GM23338 (cell line): ENCODE measurements around the gene TCF7L1. TPM values are rescaled to one million over a fixed set of nuclear protein-coding genes. Genes with fewer than 3 reads are reported as not detected.

Experiments
- ATAC-seq: fragments of 200-7000 bp; cut with Tn5 transposase; 3 replicates; pipeline ENCODE4 v1.9.1; 2020
- DNase-seq: peaks from one replicate; pipeline ENCODE4 v3.0.0-alpha.2; 2015; ENCODE audit warnings: low spot score
- H2AFZ ChIP-seq: fragments of 200-600 bp; sonication (generic); 2 replicates; pipeline ENCODE4 v1.8.0; 2016; ENCODE audit warnings: antibody characterized with exemption, mild to moderate bottlenecking, moderate library complexity
- H3F3A ChIP-seq: fragments of 200-600 bp; sonication (generic); replicated peaks from 2 replicates; pipeline ENCODE4 v1.8.0; 2017; ENCODE audit warnings: antibody characterized with exemption, mixed run types, low read depth
- H3K27ac ChIP-seq: fragments of 200-600 bp; sonication (generic); 2 replicates; pipeline ENCODE4 v1.6.1; 2016; ENCODE audit warnings: low read depth
- H3K27me3 ChIP-seq: fragments of 200-600 bp; sonication (generic); 2 replicates; pipeline ENCODE4 v1.8.0; 2016; ENCODE audit warnings: mild to moderate bottlenecking, mixed run types, moderate library complexity; ENCODE audit not compliant: insufficient read depth
- H3K36me3 ChIP-seq: fragments of 200-600 bp; sonication (generic); 2 replicates; pipeline ENCODE4 v1.8.0; 2016; ENCODE audit warnings: mild to moderate bottlenecking; ENCODE audit not compliant: insufficient read depth
- H3K4me1 ChIP-seq: fragments of 200-600 bp; sonication (generic); 2 replicates; pipeline ENCODE4 v1.8.0; 2016; ENCODE audit warnings: mild to moderate bottlenecking, moderate library complexity; ENCODE audit not compliant: insufficient read depth
- H3K4me2 ChIP-seq: fragments of 200-600 bp; sonication (generic); 2 replicates; pipeline ENCODE4 v1.7.1; 2017; ENCODE audit warnings: mixed run types
- H3K4me3 ChIP-seq: fragments of 200-600 bp; sonication (generic); 2 replicates; pipeline ENCODE4 v1.6.1; 2016; ENCODE audit warnings: mixed run types
- H3K79me2 ChIP-seq: fragments of 200-600 bp; sonication (generic); replicated peaks from 2 replicates; pipeline ENCODE4 v1.8.0; 2017; ENCODE audit warnings: mild to moderate bottlenecking; ENCODE audit not compliant: insufficient read depth
- H3K9me2 ChIP-seq: fragments of 200-600 bp; sonication (generic); 2 replicates; pipeline ENCODE4 v1.8.0; 2017; ENCODE audit not compliant: insufficient read depth
- H4K20me1 ChIP-seq: fragments of 200-600 bp; sonication (generic); replicated peaks from 2 replicates; pipeline ENCODE4 v1.8.0; 2017; ENCODE audit warnings: mild to moderate bottlenecking; ENCODE audit not compliant: insufficient read depth
- H3K27ac Mint-ChIP-seq: 2 replicates; pipeline ENCODE4 v1.8.0; 2020; ENCODE audit warnings: inconsistent platforms, mild to moderate bottlenecking, moderate library complexity, mixed read lengths
- H3K27me3 Mint-ChIP-seq: 3 replicates; pipeline ENCODE4 v1.8.0; 2022; ENCODE audit warnings: low read depth, mild to moderate bottlenecking, moderate library complexity, mixed read lengths, inconsistent platforms; ENCODE audit not compliant: insufficient read depth, poor library complexity
- H3K36me3 Mint-ChIP-seq: 3 replicates; pipeline ENCODE4 v1.8.0; 2021; ENCODE audit warnings: low read depth, mild to moderate bottlenecking, inconsistent platforms, moderate library complexity, mixed read lengths
- H3K4me1 Mint-ChIP-seq: 3 replicates; pipeline ENCODE4 v1.8.0; 2020; ENCODE audit warnings: mild to moderate bottlenecking, inconsistent platforms, mixed read lengths
- H3K4me3 Mint-ChIP-seq: 3 replicates; pipeline ENCODE4 v1.8.0; 2021; ENCODE audit warnings: moderate library complexity, mild to moderate bottlenecking, inconsistent platforms, mixed read lengths
- H3K9me3 Mint-ChIP-seq: 3 replicates; pipeline ENCODE4 v1.8.0; 2020; ENCODE audit warnings: moderate library complexity, mild to moderate bottlenecking, inconsistent platforms, mixed read lengths
- EZH2phosphoT487 ChIP-seq: fragments of 200-600 bp; sonication (generic); IDR thresholded peaks from one replicate; pipeline ENCODE4 v1.8.1; 2018; ENCODE audit warnings: antibody characterized with exemption; ENCODE audit not compliant: unreplicated experiment
- JUNB ChIP-seq: IDR thresholded peaks from one replicate; pipeline ENCODE4 v1.6.1; 2016; ENCODE audit warnings: antibody characterized with exemption; ENCODE audit not compliant: unreplicated experiment
- POLR2AphosphoS5 ChIP-seq: IDR thresholded peaks from 2 replicates; pipeline ENCODE4 v1.6.1; 2016; ENCODE audit warnings: antibody characterized with exemption, low read depth
- ZNF331 ChIP-seq: fragments of 250-450 bp; sonication (Bioruptor Pico); IDR thresholded peaks from 2 replicates; pipeline ENCODE4 v1.5.0; 2020; ENCODE audit warnings: low read depth, mild to moderate bottlenecking, moderate library complexity
- polyA plus RNA-seq: library from polyadenylated mRNA; unstranded; fragments of >200 nt; fragmentation: Nextera tagmentation; extraction: Ambion mirVana; gene quantifications from 2 replicates; pipeline ENCODE4 v1.2.1, GENCODE V29; 2016
- total RNA-seq: library from RNA; depleted of rRNA; stranded (reverse); fragments of >200 nt; shearing (Covaris generic); gene quantifications from 2 replicates; pipeline ENCODE4 v1.2.3, GENCODE V29; 2014
- TF ChIP-seq, protein P1 (sequence below): fragments of 250-450 bp; sonication (Bioruptor Pico); IDR thresholded peaks from 2 replicates; pipeline ENCODE4 v1.5.0; 2020; ENCODE audit warnings: mild to moderate bottlenecking, moderate library complexity
- TF ChIP-seq, protein P2 (sequence below): IDR thresholded peaks from 2 replicates; pipeline ENCODE4 v1.6.1; 2016; ENCODE audit warnings: antibody characterized with exemption
- TF ChIP-seq, protein P3 (sequence below), 2 experiments: fragments of 200-600 bp in 1 of 2; sonication (generic) in 1 of 2; conservative IDR thresholded peaks; 2 replicates each; pipeline versions ENCODE4 v1.5.1 to v1.6.1; 2016 to 2017; ENCODE audit warnings: antibody characterized with exemption in 2 of 2, low read depth in 2 of 2, mild to moderate bottlenecking in 2 of 2, moderate library complexity in 1 of 2

Gene TCF7L1
- total and polyA plus RNA-seq, 2 experiments from 2014 or later: 47.3 to 101 TPM

DNA sequence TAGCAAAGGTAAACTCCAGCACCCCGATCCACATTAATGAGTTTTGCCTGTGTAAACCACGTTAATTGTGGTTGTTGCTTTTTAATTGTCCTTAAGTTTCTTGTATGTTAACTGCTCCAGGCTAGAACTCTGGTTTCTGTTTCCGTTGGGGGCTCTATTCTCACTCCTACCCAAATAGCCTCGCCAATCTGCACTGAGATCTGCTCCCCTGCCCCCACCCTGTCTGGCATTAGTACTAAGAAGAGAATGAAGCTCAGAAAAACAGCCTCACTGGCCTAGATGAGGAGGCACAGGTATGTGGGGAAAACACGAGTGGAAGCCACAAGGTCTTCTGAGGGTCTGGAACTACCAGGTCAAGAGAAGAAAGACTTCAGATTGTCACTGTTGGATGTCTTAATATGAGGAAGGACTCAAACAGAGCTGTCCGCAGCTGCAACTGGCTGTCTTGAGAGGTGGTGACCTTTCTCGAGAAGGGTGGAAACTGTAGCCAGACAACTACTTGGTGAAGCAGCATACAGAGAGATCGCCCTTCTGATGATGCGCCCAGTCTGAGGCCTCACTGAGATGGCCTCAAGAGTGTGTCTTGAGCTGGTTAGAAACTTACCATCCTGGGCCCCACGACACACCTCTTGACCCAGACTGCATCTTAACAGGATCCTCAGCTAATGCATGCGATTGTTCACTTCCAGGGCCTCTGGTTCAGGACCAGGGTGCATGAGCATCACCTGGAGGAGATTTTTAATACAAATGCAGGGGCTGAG is 121.5 kb downstream of the TCF7L1 start:
- H3K9me2 ChIP-seq: no peaks in the 10 kb centered on the region
- H3K27ac ChIP-seq: peak overlapping the region; percentile 94
- ATAC-seq (no peak), DNase-seq (no peak)
- peak overlapping the region; percentile 45; the same call in 1 of the 2 replicates for H3K4me3 ChIP-seq
- H4K20me1 ChIP-seq: peaks cover 12% of the 10 kb centered on the region
- no peaks in the 10 kb centered on the region for H3K9me3 Mint-ChIP-seq
- H2AFZ ChIP-seq: no peak overlapping the region
- H3K4me3 Mint-ChIP-seq: no peak overlapping the region; the same call in 1 of the 3 replicates
- peak overlapping the region; percentile 78 for H3K4me2 ChIP-seq
- H3F3A ChIP-seq: peaks cover 35% of the 10 kb centered on the region
- peaks cover 10% of the 10 kb centered on the region; the same call in 1 of the 3 replicates for H3K36me3 Mint-ChIP-seq
- H3K27ac Mint-ChIP-seq: peak overlapping the region; percentile 100
- peaks cover 46% of the 10 kb centered on the region for H3K27me3 Mint-ChIP-seq
- H3K36me3 ChIP-seq: no peaks in the 10 kb centered on the region
- no peaks in the 10 kb centered on the region for H3K27me3 ChIP-seq
- peaks cover 93% of the 10 kb centered on the region for H3K4me1 Mint-ChIP-seq
- H3K4me1 ChIP-seq: peaks cover 93% of the 10 kb centered on the region
- TF ChIP-seq, protein P1, sequence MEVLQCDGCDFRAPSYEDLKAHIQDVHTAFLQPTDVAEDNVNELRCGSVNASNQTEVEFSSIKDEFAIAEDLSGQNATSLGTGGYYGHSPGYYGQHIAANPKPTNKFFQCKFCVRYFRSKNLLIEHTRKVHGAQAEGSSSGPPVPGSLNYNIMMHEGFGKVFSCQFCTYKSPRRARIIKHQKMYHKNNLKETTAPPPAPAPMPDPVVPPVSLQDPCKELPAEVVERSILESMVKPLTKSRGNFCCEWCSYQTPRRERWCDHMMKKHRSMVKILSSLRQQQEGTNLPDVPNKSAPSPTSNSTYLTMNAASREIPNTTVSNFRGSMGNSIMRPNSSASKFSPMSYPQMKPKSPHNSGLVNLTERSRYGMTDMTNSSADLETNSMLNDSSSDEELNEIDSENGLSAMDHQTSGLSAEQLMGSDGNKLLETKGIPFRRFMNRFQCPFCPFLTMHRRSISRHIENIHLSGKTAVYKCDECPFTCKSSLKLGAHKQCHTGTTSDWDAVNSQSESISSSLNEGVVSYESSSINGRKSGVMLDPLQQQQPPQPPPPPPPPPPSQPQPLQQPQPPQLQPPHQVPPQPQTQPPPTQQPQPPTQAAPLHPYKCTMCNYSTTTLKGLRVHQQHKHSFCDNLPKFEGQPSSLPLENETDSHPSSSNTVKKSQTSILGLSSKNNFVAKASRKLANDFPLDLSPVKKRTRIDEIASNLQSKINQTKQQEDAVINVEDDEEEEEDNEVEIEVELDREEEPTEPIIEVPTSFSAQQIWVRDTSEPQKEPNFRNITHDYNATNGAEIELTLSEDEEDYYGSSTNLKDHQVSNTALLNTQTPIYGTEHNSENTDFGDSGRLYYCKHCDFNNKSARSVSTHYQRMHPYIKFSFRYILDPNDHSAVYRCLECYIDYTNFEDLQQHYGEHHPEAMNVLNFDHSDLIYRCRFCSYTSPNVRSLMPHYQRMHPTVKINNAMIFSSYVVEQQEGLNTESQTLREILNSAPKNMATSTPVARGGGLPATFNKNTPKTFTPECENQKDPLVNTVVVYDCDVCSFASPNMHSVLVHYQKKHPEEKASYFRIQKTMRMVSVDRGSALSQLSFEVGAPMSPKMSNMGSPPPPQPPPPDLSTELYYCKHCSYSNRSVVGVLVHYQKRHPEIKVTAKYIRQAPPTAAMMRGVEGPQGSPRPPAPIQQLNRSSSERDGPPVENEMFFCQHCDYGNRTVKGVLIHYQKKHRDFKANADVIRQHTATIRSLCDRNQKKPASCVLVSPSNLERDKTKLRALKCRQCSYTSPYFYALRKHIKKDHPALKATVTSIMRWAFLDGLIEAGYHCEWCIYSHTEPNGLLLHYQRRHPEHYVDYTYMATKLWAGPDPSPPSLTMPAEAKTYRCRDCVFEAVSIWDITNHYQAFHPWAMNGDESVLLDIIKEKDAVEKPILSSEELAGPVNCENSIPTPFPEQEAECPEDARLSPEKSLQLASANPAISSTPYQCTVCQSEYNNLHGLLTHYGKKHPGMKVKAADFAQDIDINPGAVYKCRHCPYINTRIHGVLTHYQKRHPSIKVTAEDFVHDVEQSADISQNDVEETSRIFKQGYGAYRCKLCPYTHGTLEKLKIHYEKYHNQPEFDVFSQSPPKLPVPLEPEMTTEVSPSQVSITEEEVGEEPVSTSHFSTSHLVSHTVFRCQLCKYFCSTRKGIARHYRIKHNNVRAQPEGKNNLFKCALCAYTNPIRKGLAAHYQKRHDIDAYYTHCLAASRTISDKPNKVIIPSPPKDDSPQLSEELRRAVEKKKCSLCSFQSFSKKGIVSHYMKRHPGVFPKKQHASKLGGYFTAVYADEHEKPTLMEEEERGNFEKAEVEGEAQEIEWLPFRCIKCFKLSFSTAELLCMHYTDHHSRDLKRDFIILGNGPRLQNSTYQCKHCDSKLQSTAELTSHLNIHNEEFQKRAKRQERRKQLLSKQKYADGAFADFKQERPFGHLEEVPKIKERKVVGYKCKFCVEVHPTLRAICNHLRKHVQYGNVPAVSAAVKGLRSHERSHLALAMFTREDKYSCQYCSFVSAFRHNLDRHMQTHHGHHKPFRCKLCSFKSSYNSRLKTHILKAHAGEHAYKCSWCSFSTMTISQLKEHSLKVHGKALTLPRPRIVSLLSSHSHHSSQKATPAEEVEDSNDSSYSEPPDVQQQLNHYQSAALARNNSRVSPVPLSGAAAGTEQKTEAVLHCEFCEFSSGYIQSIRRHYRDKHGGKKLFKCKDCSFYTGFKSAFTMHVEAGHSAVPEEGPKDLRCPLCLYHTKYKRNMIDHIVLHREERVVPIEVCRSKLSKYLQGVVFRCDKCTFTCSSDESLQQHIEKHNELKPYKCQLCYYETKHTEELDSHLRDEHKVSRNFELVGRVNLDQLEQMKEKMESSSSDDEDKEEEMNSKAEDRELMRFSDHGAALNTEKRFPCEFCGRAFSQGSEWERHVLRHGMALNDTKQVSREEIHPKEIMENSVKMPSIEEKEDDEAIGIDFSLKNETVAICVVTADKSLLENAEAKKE (CRISPR knock-in tag): no peak
- TF ChIP-seq EZH2phosphoT487 (no peak), POLR2AphosphoS5 (no peak), ZNF331 (CRISPR knock-in tag) (no peak), JUNB (no peak)
- TF ChIP-seq, protein P2, sequence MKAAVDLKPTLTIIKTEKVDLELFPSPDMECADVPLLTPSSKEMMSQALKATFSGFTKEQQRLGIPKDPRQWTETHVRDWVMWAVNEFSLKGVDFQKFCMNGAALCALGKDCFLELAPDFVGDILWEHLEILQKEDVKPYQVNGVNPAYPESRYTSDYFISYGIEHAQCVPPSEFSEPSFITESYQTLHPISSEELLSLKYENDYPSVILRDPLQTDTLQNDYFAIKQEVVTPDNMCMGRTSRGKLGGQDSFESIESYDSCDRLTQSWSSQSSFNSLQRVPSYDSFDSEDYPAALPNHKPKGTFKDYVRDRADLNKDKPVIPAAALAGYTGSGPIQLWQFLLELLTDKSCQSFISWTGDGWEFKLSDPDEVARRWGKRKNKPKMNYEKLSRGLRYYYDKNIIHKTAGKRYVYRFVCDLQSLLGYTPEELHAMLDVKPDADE: no peak
- TF ChIP-seq, protein P3, sequence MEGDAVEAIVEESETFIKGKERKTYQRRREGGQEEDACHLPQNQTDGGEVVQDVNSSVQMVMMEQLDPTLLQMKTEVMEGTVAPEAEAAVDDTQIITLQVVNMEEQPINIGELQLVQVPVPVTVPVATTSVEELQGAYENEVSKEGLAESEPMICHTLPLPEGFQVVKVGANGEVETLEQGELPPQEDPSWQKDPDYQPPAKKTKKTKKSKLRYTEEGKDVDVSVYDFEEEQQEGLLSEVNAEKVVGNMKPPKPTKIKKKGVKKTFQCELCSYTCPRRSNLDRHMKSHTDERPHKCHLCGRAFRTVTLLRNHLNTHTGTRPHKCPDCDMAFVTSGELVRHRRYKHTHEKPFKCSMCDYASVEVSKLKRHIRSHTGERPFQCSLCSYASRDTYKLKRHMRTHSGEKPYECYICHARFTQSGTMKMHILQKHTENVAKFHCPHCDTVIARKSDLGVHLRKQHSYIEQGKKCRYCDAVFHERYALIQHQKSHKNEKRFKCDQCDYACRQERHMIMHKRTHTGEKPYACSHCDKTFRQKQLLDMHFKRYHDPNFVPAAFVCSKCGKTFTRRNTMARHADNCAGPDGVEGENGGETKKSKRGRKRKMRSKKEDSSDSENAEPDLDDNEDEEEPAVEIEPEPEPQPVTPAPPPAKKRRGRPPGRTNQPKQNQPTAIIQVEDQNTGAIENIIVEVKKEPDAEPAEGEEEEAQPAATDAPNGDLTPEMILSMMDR (conservative IDR thresholded peaks at IDR 0.05; ENCODE audit: low read depth in 2 of 2): no peak
- peaks cover 86% of the 10 kb centered on the region for H3K79me2 ChIP-seq
